ENCODE results near the gene CPA1. TPM values are rescaled to one million over a fixed set of nuclear protein-coding genes. Genes with fewer than 3 reads are reported as not detected.
"Not testable (repeated sequence)": the region's sequence is repeated elsewhere in the genome, so short reads cannot be mapped to it uniquely, and the experiment has no call there.

The CPA1 gene
- total RNA-seq, 1 donor from 2014 or later: 4.1 TPM

GRCh38 chr7:130367836-130368746 lies 12.2 kb upstream of the CPA1 start:
- DNase-seq (ENCODE audit: low spot score) (no peak), ATAC-seq (no peak)
- intact Hi-C loops (cut with DNase I): no loop called here

- DNase-seq (ENCODE audit: low spot score): no peak
- intact Hi-C loops (cut with DNase I): no loop called here
- no peak for ATAC-seq
Measured at GRCh38 chr7:130369110-130369711, 11.1 kb upstream of the CPA1 start.

GRCh38 chr7:130369831-130370550 lies 10.3 kb upstream of the CPA1 start:
- intact Hi-C loops (cut with DNase I): no loop called here
- ATAC-seq: no peak
- DNase-seq (ENCODE audit: low spot score): no peak

GRCh38 chr7:130371046-130371445 lies 9.2 kb upstream of the CPA1 start:
- no peak for ATAC-seq
- DNase-seq (ENCODE audit: low spot score): no peak

GRCh38 chr7:130372402-130373165 lies 7.7 kb upstream of the CPA1 start:
- intact Hi-C loops (cut with DNase I): no loop called here
- no peak for DNase-seq (ENCODE audit: low spot score)
- ATAC-seq: no peak

More at GRCh38 chr7:130371046-130371445, 9.2 kb upstream of the CPA1 start:
- intact Hi-C loops (cut with DNase I): no loop called here

- intact Hi-C loops (cut with DNase I): no loop called here
- ATAC-seq: no peak
- no peak for DNase-seq (ENCODE audit: low spot score)
Measured at GRCh38 chr7:130374507-130374906, 5.8 kb upstream of the CPA1 start.

- intact Hi-C loops (cut with DNase I); ATAC-seq; DNase-seq (ENCODE audit: low spot score): not testable (repeated sequence)
Measured at GRCh38 chr7:130376461-130376860, 3.8 kb upstream of the CPA1 start.

GRCh38 chr7:130377178-130377577 lies 3.1 kb upstream of the CPA1 start:
- ATAC-seq (no peak), DNase-seq (ENCODE audit: low spot score) (no peak)
- intact Hi-C loops (cut with DNase I): no loop called here

GRCh38 chr7:130379019-130379418 lies 1.3 kb upstream of the CPA1 start:
- intact Hi-C loops (cut with DNase I): no loop called here
- DNase-seq (ENCODE audit: low spot score): no peak
- no peak for ATAC-seq

GRCh38 chr7:130379532-130379920 lies 768 bp upstream of the CPA1 start:
- ATAC-seq (peak; percentile 14), DNase-seq (ENCODE audit: low spot score) (no peak)
- intact Hi-C loops (cut with DNase I): no loop called here

- DNase-seq (ENCODE audit: low spot score): no peak
- ATAC-seq: no peak
- intact Hi-C loops (cut with DNase I): no loop called here
Measured at GRCh38 chr7:130380861-130381455, 664 bp downstream of the CPA1 start.

- no peak for DNase-seq (ENCODE audit: low spot score)
- intact Hi-C loops (cut with DNase I): no loop called here
- no peak for ATAC-seq
Measured at GRCh38 chr7:130381468-130382312, 1.4 kb downstream of the CPA1 start.

GRCh38 chr7:130383187-130383980 lies 3.1 kb downstream of the CPA1 start:
- no peak for ATAC-seq

GRCh38 chr7:130384371-130384801 lies 4.1 kb downstream of the CPA1 start:
- DNase-seq (ENCODE audit: low spot score) (no peak), ATAC-seq (no peak)
- intact Hi-C loops (cut with DNase I): no loop called here

More at GRCh38 chr7:130383187-130383980, 3.1 kb downstream of the CPA1 start:
- DNase-seq (ENCODE audit: low spot score): no peak
- intact Hi-C loops (cut with DNase I): no loop called here

GRCh38 chr7:130384841-130385599 lies 4.7 kb downstream of the CPA1 start:
- intact Hi-C loops (cut with DNase I): no loop called here
- ATAC-seq (no peak), DNase-seq (ENCODE audit: low spot score) (no peak)

GRCh38 chr7:130385600-130386066 lies 5.3 kb downstream of the CPA1 start:
- ATAC-seq: no peak
- no peak for DNase-seq (ENCODE audit: low spot score)
- intact Hi-C loops (cut with DNase I): no loop called here
